Ovary (tissue), 3 donors: ENCODE measurements around the gene KSR1.

Experiments
- CTCF ChIP-seq, 3 donors: fragments of 450-650 bp in 2 of 3; fragments of 200-600 bp in 1 of 3; IDR thresholded peaks; one replicate each; pipeline versions ENCODE4 v1.5.1 to v1.8.0; 2016 to 2022; ENCODE audit warnings: antibody characterized with exemption in 3 of 3, mild to moderate bottlenecking in 1 of 3
- EP300 ChIP-seq: sonication (generic); formaldehyde crosslinking; IDR thresholded peaks from one replicate; pipeline ENCODE4 v1.6.1; 2017; ENCODE audit warnings: antibody characterized with exemption
- POLR2A ChIP-seq: fragments of 450-650 bp; IDR thresholded peaks from one replicate; pipeline ENCODE4 v1.6.1; 2017; ENCODE audit warnings: antibody characterized with exemption, mild to moderate bottlenecking, moderate library complexity
- donor health status: DM: no; HTN: no; CAD: no.

- TF ChIP-seq CTCF (IDR thresholded peaks at IDR 0.05) (no peak), POLR2A (no peak), EP300 (no peak)
Measured at GRCh38 chr17:27471321-27472269, 15.3 kb downstream of the KSR1 start.
